DMS 273 (cell line): ENCODE results near the gene MND1.
"Not testable (repeated sequence)": the region's sequence is repeated elsewhere in the genome, so short reads cannot be mapped to it uniquely, and the experiment has no call there.

Experiments
- DNase-seq: peaks from one replicate; lab custom pipeline; 2025; ENCODE audit not compliant: unreplicated experiment; lab: John Stamatoyannopoulos, UW

Gene MND1

GRCh38 chr4:153401501-153401900 lies 57.0 kb downstream of the MND1 start:
- DNase-seq = no peak

GRCh38 chr4:153402366-153402765 lies 57.9 kb downstream of the MND1 start:
- DNase-seq = no peak

GRCh38 chr4:153403726-153404125 lies 59.2 kb downstream of the MND1 start:
- DNase-seq = no peak

- DNase-seq = no peak
These were observed 63.4 kb downstream of the MND1 start for GRCh38 chr4:153407906-153408305.

- no peak for DNase-seq
These were observed 64.4 kb downstream of the MND1 start for GRCh38 chr4:153408932-153409331.

GRCh38 chr4:153409412-153409811 lies 64.9 kb downstream of the MND1 start:
- peak; percentile 27 for DNase-seq

GRCh38 chr4:153409924-153410501 lies 65.5 kb downstream of the MND1 start:
- DNase-seq = peak; percentile 19

- DNase-seq = no peak
These were observed 69.4 kb downstream of the MND1 start for GRCh38 chr4:153413842-153414241.

- DNase-seq = not testable (repeated sequence)
These were observed 72.0 kb downstream of the MND1 start for GRCh38 chr4:153416456-153416855.

GRCh38 chr4:153418121-153418520 lies 73.6 kb downstream of the MND1 start:
- DNase-seq = no peak

GRCh38 chr4:153418558-153418957 lies 74.1 kb downstream of the MND1 start:
- no peak for DNase-seq

- DNase-seq = no peak
These were observed 74.5 kb downstream of the MND1 start for GRCh38 chr4:153419029-153419428.

GRCh38 chr4:153419673-153420278 lies 75.3 kb downstream of the MND1 start:
- DNase-seq = no peak

GRCh38 chr4:153420361-153420760 lies 75.9 kb downstream of the MND1 start:
- no peak for DNase-seq

GRCh38 chr4:153421941-153422340 lies 77.5 kb downstream of the MND1 start:
- peak; percentile 2 for DNase-seq

- peak; percentile 18 for DNase-seq
These were observed 81.9 kb downstream of the MND1 start for GRCh38 chr4:153426207-153426885.

- DNase-seq = no peak
These were observed 83.0 kb downstream of the MND1 start for GRCh38 chr4:153427363-153428071.

GRCh38 chr4:153428941-153429475 lies 84.5 kb downstream of the MND1 start:
- no peak for DNase-seq

GRCh38 chr4:153432965-153433753 lies 88.7 kb downstream of the MND1 start:
- peak; percentile 70 for DNase-seq

GRCh38 chr4:153433754-153434105 lies 89.2 kb downstream of the MND1 start:
- no peak for DNase-seq

- DNase-seq = no peak
These were observed 89.7 kb downstream of the MND1 start for GRCh38 chr4:153434190-153434589.
